Liver (tissue), 9 donors: Measurements from ENCODE around the gene ZNF490. TPM values are rescaled to one million over a fixed set of nuclear protein-coding genes. Genes with fewer than 3 reads are reported as not detected.

ENCODE experiments used
- DNase-seq: peaks from one replicate; pipeline ENCODE4 v3.0.0-alpha.2; 2017; ENCODE audit warnings: low spot score
- H3K27ac ChIP-seq, 2 donors: one replicate each; pipeline ENCODE4 v1.7.0; 2013; ENCODE audit warnings: inconsistent platforms in 2 of 2, low read length in 2 of 2, control low read depth in 1 of 2, low read depth in 1 of 2, mild to moderate bottlenecking in 1 of 2
- H3K27me3 ChIP-seq, 4 donors: one replicate each; pipeline versions ENCODE4 v1.6.1 to v1.7.0; 2013; ENCODE audit warnings: low read length in 3 of 4, inconsistent platforms in 1 of 4, mild to moderate bottlenecking in 1 of 4, moderate library complexity in 1 of 4; ENCODE audit not compliant: control insufficient read depth in 4 of 4, insufficient read depth in 4 of 4
- H3K36me3 ChIP-seq, 4 donors: one replicate each; pipeline versions ENCODE4 v1.6.1 to v1.7.0; 2013; ENCODE audit warnings: low read length in 3 of 4, mild to moderate bottlenecking in 3 of 4, low read depth in 1 of 4, moderate library complexity in 1 of 4; ENCODE audit not compliant: control insufficient read depth in 4 of 4, insufficient read depth in 3 of 4
- H3K4me1 ChIP-seq, 4 donors: one replicate each; pipeline versions ENCODE4 v1.6.1 to v1.7.0; 2013; ENCODE audit warnings: low read length in 3 of 4, mild to moderate bottlenecking in 3 of 4, moderate library complexity in 1 of 4; ENCODE audit not compliant: control insufficient read depth in 4 of 4, insufficient read depth in 4 of 4
- H3K4me3 ChIP-seq, 3 donors: one replicate each; pipeline versions ENCODE4 v1.6.1 to v1.7.0; 2013; ENCODE audit warnings: low read length in 3 of 3, control low read depth in 1 of 3, low read depth in 1 of 3, mild to moderate bottlenecking in 1 of 3
- H3K9ac ChIP-seq, 2 donors: one replicate each; pipeline ENCODE4 v1.7.0; 2013; ENCODE audit warnings: low read length in 2 of 2, mild to moderate bottlenecking in 2 of 2, moderate library complexity in 2 of 2, control low read depth in 1 of 2, low read depth in 1 of 2
- H3K9me3 ChIP-seq, 4 donors: one replicate each; pipeline versions ENCODE4 v1.6.1 to v1.7.0; 2013; ENCODE audit warnings: low read length in 3 of 4; ENCODE audit not compliant: control insufficient read depth in 4 of 4
- CTCF ChIP-seq: fragments of 150-350 bp; IDR thresholded peaks from 2 replicates; pipeline ENCODE4 v1.5.1; 2017; ENCODE audit warnings: improper control_type of control experiment, low read depth, low read length; ENCODE audit not compliant: missing input control
- EGR1 ChIP-seq, 2 donors: IDR thresholded peaks; 2 replicates each; pipeline ENCODE4 v1.6.1; 2016 to 2018; ENCODE audit warnings: antibody characterized with exemption in 2 of 2, low read depth in 2 of 2
- FOXA2 ChIP-seq: IDR thresholded peaks from 2 replicates; pipeline ENCODE4 v1.6.1; 2016; ENCODE audit warnings: antibody characterized with exemption
- GABPA ChIP-seq, 2 donors: IDR thresholded peaks in 1 of 2; conservative IDR thresholded peaks in 1 of 2; 2 replicates each; pipeline ENCODE4 v1.6.1; 2016; ENCODE audit warnings: antibody characterized with exemption in 2 of 2, mild to moderate bottlenecking in 1 of 2, moderate library complexity in 1 of 2
- MAX ChIP-seq: IDR thresholded peaks from 2 replicates; pipeline ENCODE4 v1.6.1; 2016; ENCODE audit warnings: antibody characterized with exemption
- RAD21 ChIP-seq, 2 donors: IDR thresholded peaks; 2 replicates each; pipeline ENCODE4 v1.6.1; 2016; ENCODE audit warnings: antibody characterized with exemption in 2 of 2, mild to moderate bottlenecking in 2 of 2
- REST ChIP-seq: IDR thresholded peaks from 2 replicates; pipeline ENCODE4 v1.6.1; 2016; ENCODE audit warnings: antibody characterized with exemption, mild to moderate bottlenecking
- RXRA ChIP-seq, 2 donors: IDR thresholded peaks; 2 replicates each; pipeline ENCODE4 v1.6.1; 2017 to 2018; ENCODE audit warnings: antibody characterized with exemption in 2 of 2, mild to moderate bottlenecking in 1 of 2
- SP1 ChIP-seq: IDR thresholded peaks from 2 replicates; pipeline ENCODE4 v1.6.1; 2018; ENCODE audit warnings: antibody characterized with exemption, mild to moderate bottlenecking
- TAF1 ChIP-seq: conservative IDR thresholded peaks from 2 replicates; pipeline ENCODE4 v1.6.1; 2016; ENCODE audit warnings: antibody characterized with exemption, mild to moderate bottlenecking
- ZBTB33 ChIP-seq: IDR thresholded peaks from 2 replicates; pipeline ENCODE4 v1.6.1; 2016; ENCODE audit warnings: antibody characterized with exemption
- WGBS: extraction: QIAGEN DNeasy Blood & Tissue Kit; methylation state at CpG from one replicate; pipeline ENCODE4 v1.1.7; 2013; 5-methylcytosine and 5-hydroxymethylcytosine counted together
- polyA plus RNA-seq, 2 donors: library from polyadenylated mRNA; stranded (reverse) in 1 of 2; unstranded in 1 of 2; fragments of 200-250 nt in 1 of 2; fragments of >200 nt in 1 of 2; fragmentation: Nextera tagmentation in 1 of 2; extraction: Ambion mirVana in 1 of 2; gene quantifications; one replicate each; pipeline versions ENCODE4 v1.2.1 to v1.2.3, GENCODE V29; 2013 to 2015
- total RNA-seq, 2 donors: library from RNA; depleted of rRNA; stranded (reverse); fragments of >200 nt; gene quantifications; one replicate each; pipeline ENCODE4 v1.2.3, GENCODE V29; 2014
- donor health status: healthy.
- donor health status: healthy.
- donor health status: healthy.
- donor health status: healthy.
- donor health status: healthy.

The ZNF490 gene
- total and polyA plus RNA-seq, 4 donors = 0.93 to 6.1 (median 2.3) TPM

GRCh38 chr19:12596485-12596884 is 14.1 kb downstream of the ZNF490 start:
- H3K9me3 ChIP-seq = no peaks in the 10 kb centered on the region
- 57% methylated on average over 11 of the region's 11 CpGs for WGBS
- peak overlapping the region; percentile 11 to 68 (median 53) for H3K4me3 ChIP-seq

More at GRCh38 chr19:12596485-12596884, 14.1 kb downstream of the ZNF490 start:
- no peaks in the 10 kb centered on the region for H3K27me3 ChIP-seq
- no peak for DNase-seq
- peaks cover 0 to 6% (median 0%) of the 10 kb centered on the region in 4 donors for H3K4me1 ChIP-seq
- H3K27ac ChIP-seq = peak overlapping the region; percentile 64 to 79
- H3K36me3 ChIP-seq = peaks cover 0 to 5% (median 1%) of the 10 kb centered on the region in 4 donors
- no peak overlapping the region for H3K9ac ChIP-seq
- no peak for TF ChIP-seq EGR1 (IDR thresholded peaks at IDR 0.05; ENCODE audit: low read depth in 2 of 2)
- TF ChIP-seq GABPA (IDR thresholded peaks at IDR 0.05 in 1 of 2, conservative IDR thresholded peaks at IDR 0.05 in 1 of 2) = no peak
- no peak for TF ChIP-seq TAF1
- no peak for TF ChIP-seq CTCF
- TF ChIP-seq REST = no peak
- no peak for TF ChIP-seq ZBTB33
- no peak for TF ChIP-seq RAD21 (IDR thresholded peaks at IDR 0.05)
- no peak for TF ChIP-seq FOXA2
- no peak for TF ChIP-seq RXRA (IDR thresholded peaks at IDR 0.05)
- TF ChIP-seq SP1 = no peak
- no peak for TF ChIP-seq MAX
